Stimulated activated CD8-positive, alpha-beta memory T cell treated with anti-CD3 and anti-CD28 coated beads, Interleukin-15, amount 100 ng/mL, for 48 hours (primary cell): Measurements from ENCODE around the gene CROCC2.

Experiments
- DNase-seq, 2 donors: peaks; one replicate each; pipeline ENCODE4 v3.0.0-alpha.2; 2020; ENCODE audit warnings: low read depth in 2 of 2

Gene CROCC2

GRCh38 chr2:240933966-240934700 lies 28.0 kb downstream of the CROCC2 start:
- no peak for DNase-seq

GRCh38 chr2:240934701-240935102 lies 28.6 kb downstream of the CROCC2 start:
- no peak for DNase-seq

- DNase-seq: no peak
Measured at GRCh38 chr2:240935103-240935876, 29.2 kb downstream of the CROCC2 start.

GRCh38 chr2:240936106-240936505 lies 30.0 kb downstream of the CROCC2 start:
- DNase-seq: no peak

- DNase-seq: no peak
Measured at GRCh38 chr2:240946046-240946445, 39.9 kb downstream of the CROCC2 start.

- DNase-seq: no peak
Measured at GRCh38 chr2:240946654-240947053, 40.5 kb downstream of the CROCC2 start.

- no peak for DNase-seq
Measured at GRCh38 chr2:240947176-240947575, 41.0 kb downstream of the CROCC2 start.

GRCh38 chr2:240947607-240948006 lies 41.5 kb downstream of the CROCC2 start:
- no peak for DNase-seq

GRCh38 chr2:240948086-240948485 lies 42.0 kb downstream of the CROCC2 start:
- no peak for DNase-seq

GRCh38 chr2:240948905-240949790 lies 43.0 kb downstream of the CROCC2 start:
- no peak for DNase-seq

- no peak for DNase-seq
Measured at GRCh38 chr2:240949791-240950705, 43.9 kb downstream of the CROCC2 start.

- no peak for DNase-seq
Measured at GRCh38 chr2:240951045-240951594, 45.0 kb downstream of the CROCC2 start.

GRCh38 chr2:240952496-240953246 lies 46.5 kb downstream of the CROCC2 start:
- DNase-seq: no peak

- DNase-seq: no peak
Measured at GRCh38 chr2:240953426-240954410, 47.6 kb downstream of the CROCC2 start.

GRCh38 chr2:240954436-240955305 lies 48.5 kb downstream of the CROCC2 start:
- no peak for DNase-seq

GRCh38 chr2:240955306-240956170 lies 49.4 kb downstream of the CROCC2 start:
- DNase-seq: no peak
